HepG2 (cell line): Measurements from ENCODE around the gene DIAPH3. TPM values are rescaled to one million over a fixed set of nuclear protein-coding genes. Genes with fewer than 3 reads are reported as not detected.
A peak's percentile ranks its signal among the peaks of the same experiment; 100 is the strongest.

Experiments used
- ATAC-seq: fragments of 200-7000 bp; cut with Tn5 transposase; 3 replicates; pipeline ENCODE4 v1.9.1; 2020; ENCODE audit warnings: mild to moderate bottlenecking, moderate library complexity
- BruUV-seq: library from RNA; stranded (reverse); fragments of 400-500 nt; replicated peaks from 2 replicates; lab custom pipeline; 2021; lab: Mats Ljungman, UMichigan
- CTCF ChIA-PET: fragments of 300-600 bp; formaldehyde crosslinking; extraction: SDS; loops from one replicate; lab custom pipeline; 2021; ENCODE audit warnings: low total read pairs, inconsistent platforms, low intra/inter-chr PET ratio; lab: Yijun Ruan, JAX
- POLR2A ChIA-PET: fragments of 350-600 bp; sonication (Branson Sonifier 250); formaldehyde crosslinking; loops from one replicate; lab custom pipeline; 2020; ENCODE audit warnings: antibody characterized with exemption, inconsistent platforms; lab: Yijun Ruan, JAX
- DNase-seq: peaks from one replicate; pipeline ENCODE4 v3.0.0-alpha.2; 2015; ENCODE audit warnings: low spot score
- FAIRE-seq: peaks from 3 replicates; lab custom pipeline; 2011; peaks lifted over from hg19 to GRCh38; lab: Jason Lieb, UNC
- H2AFZ ChIP-seq: one replicate; pipeline ENCODE4 v1.6.1; 2011; ENCODE audit warnings: low read length, inconsistent platforms
- H3K27ac ChIP-seq: fragments of 300-600 bp; 3 replicates; pipeline ENCODE4 v1.8.0; 2011; ENCODE audit warnings: mixed run types, mild to moderate bottlenecking, mixed read lengths, low read length, inconsistent platforms; ENCODE audit not compliant: insufficient read depth; ENCODE audit errors: extremely low read length
- H3K27me3 ChIP-seq, 2 experiments: fragments of 200-600 bp in 1 of 2; 2 replicates in 1 of 2; 3 replicates in 1 of 2; pipeline versions ENCODE4 v1.6.0 to v1.8.0; 2011; ENCODE audit warnings: low read length in 2 of 2, mild to moderate bottlenecking in 2 of 2, moderate library complexity in 2 of 2, inconsistent platforms in 1 of 2; ENCODE audit not compliant: insufficient read depth in 2 of 2, control insufficient read depth in 1 of 2
- H3K36me3 ChIP-seq, 2 experiments: fragments of 200-600 bp in 1 of 2; replicated peaks in 1 of 2; 2 replicates in 1 of 2; 3 replicates in 1 of 2; pipeline versions ENCODE4 v1.5.1 to v1.8.0; 2011; ENCODE audit warnings: low read length in 2 of 2, inconsistent platforms in 1 of 2; ENCODE audit not compliant: insufficient read depth in 2 of 2, control insufficient read depth in 1 of 2
- H3K4me1 ChIP-seq: 2 replicates; pipeline ENCODE4 v1.5.1; 2012; ENCODE audit warnings: low read length, inconsistent platforms; ENCODE audit not compliant: insufficient read depth
- H3K4me2 ChIP-seq: 2 replicates; pipeline ENCODE4 v1.6.0; 2011; ENCODE audit warnings: low read depth, low read length, inconsistent platforms
- H3K4me3 ChIP-seq, 3 experiments: fragments of 200-600 bp in 1 of 3; sonication (generic), shearing (Covaris generic) in 1 of 3; replicated peaks in 1 of 3; 2 replicates each; pipeline ENCODE4 v1.5.1; 2011 to 2016; ENCODE audit warnings: low read length in 3 of 3, inconsistent platforms in 2 of 3, low read depth in 2 of 3, mild to moderate bottlenecking in 2 of 3, control low read depth in 1 of 3, mixed read lengths in 1 of 3; ENCODE audit not compliant: insufficient read depth in 1 of 3
- H3K79me2 ChIP-seq: one replicate; pipeline ENCODE4 v1.6.1; 2011; ENCODE audit warnings: low read length, inconsistent platforms; ENCODE audit not compliant: insufficient read depth
- H3K9ac ChIP-seq: 2 replicates; pipeline ENCODE4 v1.6.0; 2011; ENCODE audit warnings: mild to moderate bottlenecking, low read depth, low read length, inconsistent platforms; ENCODE audit not compliant: insufficient read depth
- H3K9me3 ChIP-seq: 2 replicates; pipeline ENCODE4 v1.5.1; 2012; ENCODE audit warnings: mild to moderate bottlenecking, low read length
- H4K20me1 ChIP-seq: 2 replicates; pipeline ENCODE4 v1.6.0; 2011; ENCODE audit warnings: inconsistent platforms, mild to moderate bottlenecking, low read length, moderate library complexity; ENCODE audit not compliant: insufficient read depth
- ARID3A ChIP-seq: IDR thresholded peaks from 2 replicates; pipeline ENCODE4 v1.6.1; 2012; ENCODE audit warnings: low read depth, low read length, improper control_type of control experiment
- CSRNP1 ChIP-seq: sonication (generic); formaldehyde crosslinking; IDR thresholded peaks from 2 replicates; pipeline ENCODE4 v1.8.1; 2023; ENCODE audit warnings: mild to moderate bottlenecking, missing genetic modification reagents
- CTCF ChIP-seq: sonication (generic); formaldehyde crosslinking; IDR thresholded peaks from 2 replicates; pipeline ENCODE4 v1.5.0; 2020; ENCODE audit warnings: mild to moderate bottlenecking, missing genetic modification reagents, moderate library complexity
- E2F1 ChIP-seq: sonication (generic); formaldehyde crosslinking; IDR thresholded peaks from 2 replicates; pipeline ENCODE4 v1.5.0; 2020; ENCODE audit warnings: missing genetic modification reagents
- GRHL1 ChIP-seq: sonication (generic); formaldehyde crosslinking; conservative IDR thresholded peaks from 2 replicates; pipeline ENCODE4 v1.8.0; 2022; ENCODE audit warnings: missing genetic modification reagents
- NFE2 ChIP-seq: sonication (generic); formaldehyde crosslinking; IDR thresholded peaks from 2 replicates; pipeline ENCODE4 v1.4.0; 2020; ENCODE audit warnings: missing genetic modification reagents
- SIN3A ChIP-seq: IDR thresholded peaks from 2 replicates; pipeline ENCODE4 v1.6.1; 2011; ENCODE audit warnings: low read depth, mild to moderate bottlenecking, control low read depth, low read length, borderline replicate concordance
- SMC3 ChIP-seq: IDR thresholded peaks from 2 replicates; pipeline ENCODE4 v1.6.1; 2011; ENCODE audit warnings: low read length, improper control_type of control experiment
- STAG1 ChIP-seq: sonication (generic); formaldehyde crosslinking; IDR thresholded peaks from 2 replicates; pipeline ENCODE4 v1.4.0; 2020; ENCODE audit warnings: missing genetic modification reagents
- WIZ ChIP-seq: sonication (generic); formaldehyde crosslinking; IDR thresholded peaks from 2 replicates; pipeline ENCODE4 v1.5.1; 2020; ENCODE audit warnings: mild to moderate bottlenecking, missing genetic modification reagents
- ZNF276 ChIP-seq: sonication (generic); formaldehyde crosslinking; IDR thresholded peaks from 2 replicates; pipeline ENCODE4 v1.4.0; 2020; ENCODE audit warnings: mild to moderate bottlenecking, low read depth, missing genetic modification reagents
- ZNF737 ChIP-seq: sonication (generic); formaldehyde crosslinking; IDR thresholded peaks from 2 replicates; pipeline ENCODE4 v1.5.0; 2020; ENCODE audit warnings: missing genetic modification reagents, mild to moderate bottlenecking, borderline replicate concordance
- ZNF780A ChIP-seq: sonication (generic); formaldehyde crosslinking; IDR thresholded peaks from 2 replicates; pipeline ENCODE4 v1.8.0; 2022; ENCODE audit warnings: mild to moderate bottlenecking, missing genetic modification reagents, moderate library complexity
- in situ Hi-C: cut with HindIII; loops from 2 replicates; pipeline ENCODE4 v1.10.0; 2017; ENCODE audit warnings: low pct_unique_long_range_greater_than_20kb; ENCODE audit not compliant: extremely low pct_ligation_motif_present
- intact Hi-C: fragments of 100-400 bp; cut with micrococcal nuclease; formaldehyde crosslinking; loops from one replicate; pipeline ENCODE4 v1.10.0; 2022; ENCODE audit not compliant: unreplicated experiment
- polyA plus RNA-seq, 8 experiments: library from polyadenylated mRNA; depleted of rRNA in 3 of 8; stranded (reverse) in 7 of 8; unstranded in 1 of 8; fragments of >200 nt; fragmentation: Illumina TruSeq in 4 of 8; extraction: Trizol in 4 of 8; gene quantifications; 2 replicates each; pipeline versions ENCODE4 v1.2.1 to v1.2.3, GENCODE V29; 2011 to 2016; ENCODE audit warnings: low read depth in 4 of 8, missing spikeins in 1 of 8, mixed read lengths in 1 of 8; ENCODE audit not compliant: insufficient read depth in 1 of 8
- total RNA-seq, 5 experiments: library from RNA; depleted of rRNA; stranded (reverse); fragments of >200 nt; fragmentation: Illumina TruSeq; extraction: Trizol; gene quantifications; 2 replicates each; pipeline ENCODE4 v1.2.3, GENCODE V29; 2016; ENCODE audit warnings: low read depth in 1 of 5

The DIAPH3 gene
- total and polyA plus RNA-seq, 2 of the 13 experiments (the other 11 are each of a cell fraction or from before 2014, with no cell fraction given), result 4.0 to 9.3 TPM

DNA sequence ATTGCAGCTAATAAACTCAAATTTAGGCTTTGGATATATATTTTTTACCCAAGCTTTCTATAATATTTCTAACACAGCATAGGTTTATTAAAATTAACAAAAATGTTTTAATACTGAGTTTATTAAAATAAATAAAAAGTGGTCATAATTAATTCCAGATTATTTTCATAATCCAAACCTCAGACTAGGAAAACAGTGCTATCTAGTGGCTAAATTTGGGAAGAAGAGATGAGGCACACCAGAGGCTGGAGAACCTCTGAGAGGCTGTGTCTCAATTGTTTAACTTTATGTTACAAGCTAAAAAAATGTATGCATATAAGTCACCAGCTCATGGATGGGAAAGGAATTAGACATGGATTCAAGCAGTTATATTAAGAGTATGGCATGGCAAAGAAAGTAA lies 392.5 kb downstream of the DIAPH3 start:
- Histone ChIP-seq H3K79me2 (no peaks in the 10 kb centered on the region), H3K27ac (no peak overlapping the region), H3K9ac (no peak overlapping the region), H3K27me3 (no peaks in the 10 kb centered on the region), H3K4me1 (no peaks in the 10 kb centered on the region; the same call in 1 of the 2 replicates), H3K9me3 (no peaks in the 10 kb centered on the region), H4K20me1 (no peaks in the 10 kb centered on the region), H3K4me2 (no peak overlapping the region)
- intact Hi-C loops, result loop anchor here (1.0 to 10.0 kb wide), 2 partner anchors 91 to 376 kb away; no protein-coding TSS in a partner anchor
- ATAC-seq, result no peak
- peak; percentile 4 for DNase-seq
- TF ChIP-seq CSRNP1 (no peak), ZNF737 (CRISPR knock-in tag) (no peak), SMC3 (peak; percentile 42; the same call in 1 of the 2 replicates), CTCF (CRISPR knock-in tag) (peak; percentile 57), WIZ (CRISPR knock-in tag) (no peak), SIN3A (no peak), ARID3A (peak; percentile 71; the same call in 1 of the 2 replicates), E2F1 (no peak), GRHL1 (no peak), ZNF780A (CRISPR knock-in tag) (no peak), ZNF276 (CRISPR knock-in tag) (no peak), NFE2 (no peak), STAG1 (CRISPR knock-in tag) (peak; percentile 68)
- TF ChIP-seq, all 625 proteins: peak for 4
- no peak for FAIRE-seq
- no peaks in the 10 kb centered on the region for H3K36me3 ChIP-seq
- in situ Hi-C loops, result loop anchor here (10.0 kb wide), 1 partner anchor 86 kb away; no protein-coding TSS in a partner anchor
- no peak overlapping the region for H2AFZ ChIP-seq
- ChIA-PET POLR2A (no interaction called here), CTCF (interaction anchor here (1.8 kb wide), 1 partner anchor 90 kb away, joined by 15 read pairs; no protein-coding TSS in a partner anchor)
- no TSS peak for BruUV-seq
- H3K4me3 ChIP-seq, result no peak overlapping the region
